Gastroesophageal sphincter (tissue), 3 donors: ENCODE results near the gene NDFIP1.

Experiments used
- CTCF ChIP-seq, 4 experiments: fragments of 200-600 bp in 2 of 4; fragments of 450-650 bp in 2 of 4; sonication (generic) in 1 of 4; IDR thresholded peaks; one replicate each; pipeline ENCODE4 v1.5.1; 2017 to 2019; ENCODE audit warnings: antibody characterized with exemption in 4 of 4, mild to moderate bottlenecking in 2 of 4, moderate library complexity in 2 of 4
- EP300 ChIP-seq: sonication (generic); formaldehyde crosslinking; IDR thresholded peaks from one replicate; pipeline ENCODE4 v1.6.1; 2017; ENCODE audit warnings: antibody characterized with exemption, mild to moderate bottlenecking
- POLR2A ChIP-seq, 2 donors: fragments of 450-650 bp; IDR thresholded peaks; one replicate each; pipeline ENCODE4 v1.6.1; 2017; ENCODE audit warnings: antibody characterized with exemption in 2 of 2, mild to moderate bottlenecking in 2 of 2, moderate library complexity in 1 of 2

- TF ChIP-seq CTCF (IDR thresholded peaks at IDR 0.05) (no peak), POLR2A (IDR thresholded peaks at IDR 0.05) (no peak), EP300 (no peak)
These were observed 11.8 kb downstream of the NDFIP1 start for GRCh38 chr5:142120247-142120935.
